Measurements from ENCODE around the gene FBXL16.

GRCh38 chr16:716200-716568 lies 10.6 kb upstream of the FBXL16 start:
- TF ChIP-seq CTCF (conservative IDR thresholded peaks at IDR 0.05; ENCODE audit: low read length) (no peak), EZH2phosphoT487 (IDR thresholded peaks at IDR 0.05; ENCODE audit: borderline replicate concordance) (no peak)

Measured in Loucy (cell line).